Activated naive CD8-positive, alpha-beta T cell (primary cell): ENCODE data around the gene ANGPTL2.

Experiments used
- H3K27ac Mint-ChIP-seq: one replicate; pipeline ENCODE4 v1.8.0; 2021; ENCODE audit warnings: mixed read lengths
- H3K27me3 Mint-ChIP-seq: one replicate; pipeline ENCODE4 v1.8.0; 2021; ENCODE audit warnings: mixed read lengths
- H3K36me3 Mint-ChIP-seq: one replicate; pipeline ENCODE4 v1.8.0; 2021; ENCODE audit warnings: mixed read lengths
- H3K4me1 Mint-ChIP-seq: one replicate; pipeline ENCODE4 v1.8.0; 2021; ENCODE audit warnings: low read depth, mixed read lengths
- H3K4me3 Mint-ChIP-seq: one replicate; pipeline ENCODE4 v1.8.0; 2021; ENCODE audit warnings: mild to moderate bottlenecking, mixed read lengths
- H3K9me3 Mint-ChIP-seq: one replicate; pipeline ENCODE4 v1.8.0; 2021; ENCODE audit warnings: low read depth, mixed read lengths

Gene ANGPTL2

GRCh38 chr9:127075624-127076372, 46.6 kb downstream of the ANGPTL2 start:
- peaks cover 7% of the 10 kb centered on the region for H3K9me3 Mint-ChIP-seq
- no peak overlapping the region for H3K27ac Mint-ChIP-seq
- no peaks in the 10 kb centered on the region for H3K27me3 Mint-ChIP-seq
- H3K36me3 Mint-ChIP-seq, result peaks cover 26% of the 10 kb centered on the region
- no peak overlapping the region for H3K4me3 Mint-ChIP-seq
- H3K4me1 Mint-ChIP-seq, result no peaks in the 10 kb centered on the region

GRCh38 chr9:127074561-127075548, 47.6 kb downstream of the ANGPTL2 start:
- H3K36me3 Mint-ChIP-seq, result peaks cover 27% of the 10 kb centered on the region
- H3K4me1 Mint-ChIP-seq, result no peaks in the 10 kb centered on the region
- H3K27me3 Mint-ChIP-seq, result no peaks in the 10 kb centered on the region
- no peak overlapping the region for H3K27ac Mint-ChIP-seq
- H3K4me3 Mint-ChIP-seq, result no peak overlapping the region
- peaks cover 7% of the 10 kb centered on the region for H3K9me3 Mint-ChIP-seq

DNA sequence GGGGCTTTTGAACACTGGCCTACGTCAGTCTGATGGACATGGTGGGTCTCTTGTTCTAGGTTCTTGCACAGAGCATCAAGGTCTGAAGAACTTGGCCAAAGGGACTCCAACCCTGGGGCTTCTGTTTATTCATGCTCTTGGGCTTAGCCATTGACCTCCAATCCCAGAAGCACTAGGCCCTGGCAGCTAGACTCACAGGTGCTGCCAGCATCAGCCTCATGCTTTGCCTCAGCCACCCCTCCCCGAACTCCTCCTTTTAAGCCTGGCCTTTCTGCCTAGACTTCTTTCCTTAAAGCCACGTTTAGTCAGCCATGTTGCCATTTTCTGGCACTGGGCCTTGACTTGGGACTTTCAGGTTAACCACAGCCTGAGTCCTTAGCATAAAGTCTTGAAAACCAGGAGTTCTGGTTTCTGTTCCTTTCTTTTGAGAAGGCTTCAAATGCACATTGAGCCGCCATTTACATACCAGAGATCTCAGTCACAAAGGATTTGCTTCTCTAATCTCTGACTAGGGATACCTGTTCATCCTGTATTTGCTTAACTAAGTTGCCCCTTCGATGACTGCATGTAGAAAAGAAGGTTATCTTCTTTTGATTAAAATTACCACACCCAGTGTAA, 54.7 kb downstream of the ANGPTL2 start:
- H3K27me3 Mint-ChIP-seq, result no peaks in the 10 kb centered on the region
- H3K9me3 Mint-ChIP-seq, result peaks cover 7% of the 10 kb centered on the region
- no peak overlapping the region for H3K4me3 Mint-ChIP-seq
- peaks cover 19% of the 10 kb centered on the region for H3K36me3 Mint-ChIP-seq
- H3K4me1 Mint-ChIP-seq, result no peaks in the 10 kb centered on the region
- H3K27ac Mint-ChIP-seq, result no peak overlapping the region

DNA sequence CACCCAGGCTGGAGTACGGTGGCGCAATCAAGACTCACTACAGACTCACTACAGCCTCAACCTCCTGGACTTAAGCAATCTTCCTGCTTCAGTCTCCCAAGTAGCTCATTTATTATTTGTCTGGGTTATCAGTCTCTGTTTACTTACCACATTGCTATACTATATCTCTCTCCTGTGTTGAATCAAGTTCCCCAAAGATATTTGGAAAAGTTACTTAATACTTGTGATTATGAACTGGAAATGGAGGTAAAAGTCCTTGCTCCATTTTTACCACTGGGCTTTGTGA, 55.6 kb downstream of the ANGPTL2 start:
- no peaks in the 10 kb centered on the region for H3K4me1 Mint-ChIP-seq
- no peak overlapping the region for H3K4me3 Mint-ChIP-seq
- peaks cover under 1% of the 10 kb centered on the region for H3K9me3 Mint-ChIP-seq
- no peak overlapping the region for H3K27ac Mint-ChIP-seq
- H3K27me3 Mint-ChIP-seq, result no peaks in the 10 kb centered on the region
- H3K36me3 Mint-ChIP-seq, result peaks cover 17% of the 10 kb centered on the region

DNA sequence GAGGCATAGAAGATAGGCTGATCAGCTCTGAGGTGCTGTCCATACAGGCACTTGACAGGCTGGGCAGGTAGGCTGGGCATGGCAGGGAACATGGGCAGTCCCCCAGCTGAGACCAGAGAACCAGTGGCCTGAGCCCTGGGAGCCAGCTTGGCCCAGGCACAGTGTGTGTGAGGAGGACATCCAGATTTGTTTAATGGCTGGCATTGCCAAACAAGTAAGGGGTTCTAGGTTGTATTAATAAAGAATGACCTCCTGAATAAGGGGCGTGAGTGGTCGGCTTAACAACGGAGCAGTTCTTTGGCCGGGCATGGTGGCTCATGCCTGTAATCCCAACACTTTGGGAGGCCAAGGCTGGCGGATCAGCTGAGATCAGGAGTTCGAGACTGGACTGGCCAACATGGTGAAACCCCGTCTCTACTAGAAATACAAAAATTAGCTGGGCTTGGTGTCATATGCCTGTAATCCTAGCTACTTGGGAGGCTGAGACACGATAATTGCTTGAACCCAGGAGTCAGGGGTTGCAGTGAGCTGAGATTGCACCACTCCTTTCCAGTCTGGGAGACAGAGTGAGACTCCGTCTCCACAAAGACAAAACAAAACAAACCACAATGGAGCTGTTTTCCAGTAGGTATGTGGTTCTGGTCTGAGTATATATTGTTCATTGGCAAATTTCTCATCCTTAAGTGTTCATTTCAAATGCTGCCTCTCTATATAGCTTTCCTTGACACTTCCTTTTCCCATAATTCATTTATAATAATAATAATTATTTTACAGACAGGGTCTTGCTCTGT, 56.2 kb downstream of the ANGPTL2 start:
- H3K27me3 Mint-ChIP-seq, result no peaks in the 10 kb centered on the region
- H3K9me3 Mint-ChIP-seq, result no peaks in the 10 kb centered on the region
- no peak overlapping the region for H3K4me3 Mint-ChIP-seq
- no peak overlapping the region for H3K27ac Mint-ChIP-seq
- no peaks in the 10 kb centered on the region for H3K4me1 Mint-ChIP-seq
- H3K36me3 Mint-ChIP-seq, result peaks cover 17% of the 10 kb centered on the region

DNA sequence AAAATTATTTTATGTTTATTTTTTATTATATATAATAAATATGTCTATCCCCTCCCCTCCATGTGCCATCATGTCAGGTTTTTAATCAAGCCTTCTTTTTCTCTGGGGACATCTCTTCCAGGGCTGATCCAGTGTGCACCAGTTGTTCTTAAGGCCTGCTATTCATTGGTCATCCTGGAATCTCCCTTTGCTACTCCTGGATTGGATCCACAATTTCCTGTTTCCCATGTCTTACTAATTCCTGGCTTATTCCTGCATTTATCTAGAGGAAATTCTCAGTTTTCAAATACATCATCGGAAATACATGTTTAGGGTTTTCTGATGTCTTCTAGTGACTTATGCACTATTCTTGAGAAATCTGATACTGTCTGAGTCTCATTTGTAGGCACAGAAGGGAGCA, 56.8 kb downstream of the ANGPTL2 start:
- peaks cover 19% of the 10 kb centered on the region for H3K36me3 Mint-ChIP-seq
- no peaks in the 10 kb centered on the region for H3K9me3 Mint-ChIP-seq
- no peaks in the 10 kb centered on the region for H3K4me1 Mint-ChIP-seq
- no peak overlapping the region for H3K4me3 Mint-ChIP-seq
- H3K27ac Mint-ChIP-seq, result no peak overlapping the region
- no peaks in the 10 kb centered on the region for H3K27me3 Mint-ChIP-seq

DNA sequence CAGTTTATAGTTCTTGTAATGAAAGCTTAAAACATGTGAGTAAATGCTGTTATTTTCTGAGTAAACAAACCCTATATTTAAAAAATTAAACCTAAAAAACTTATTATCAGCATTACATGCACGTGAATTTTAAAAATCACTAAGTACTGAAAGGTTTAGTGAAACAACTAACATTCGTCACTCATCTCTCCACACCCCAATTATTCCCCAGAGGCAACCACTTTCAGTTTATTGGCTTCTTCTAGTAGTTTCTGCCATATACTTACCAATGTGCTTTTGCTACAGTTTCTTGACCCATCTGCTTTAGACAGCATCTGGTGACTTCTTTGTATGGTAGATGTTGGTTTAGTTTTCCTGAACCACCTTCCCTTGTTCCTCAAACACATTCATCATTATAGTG, 58.1 kb downstream of the ANGPTL2 start:
- no peaks in the 10 kb centered on the region for H3K27me3 Mint-ChIP-seq
- H3K36me3 Mint-ChIP-seq, result peaks cover 19% of the 10 kb centered on the region
- no peak overlapping the region for H3K4me3 Mint-ChIP-seq
- no peaks in the 10 kb centered on the region for H3K9me3 Mint-ChIP-seq
- no peaks in the 10 kb centered on the region for H3K4me1 Mint-ChIP-seq
- no peak overlapping the region for H3K27ac Mint-ChIP-seq

DNA sequence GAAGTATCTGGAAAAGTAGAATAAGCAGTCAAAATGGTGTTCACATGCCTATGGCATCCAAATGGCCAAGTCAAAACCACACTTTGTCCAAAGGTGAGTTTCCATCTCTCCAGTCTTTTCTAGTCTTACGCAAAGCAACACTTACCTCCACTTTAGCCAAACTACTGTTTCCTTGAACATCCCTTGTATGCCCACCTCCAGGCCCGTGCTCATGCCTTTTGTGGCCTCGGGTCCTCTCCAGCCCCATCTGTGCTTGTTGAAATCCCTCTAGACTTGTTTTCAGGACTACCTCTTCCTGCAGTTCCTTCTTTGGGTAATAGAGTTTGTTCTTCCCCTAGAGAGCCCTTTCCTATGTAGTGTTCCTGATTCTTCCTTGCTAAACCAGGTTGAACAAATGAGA, 61.0 kb downstream of the ANGPTL2 start:
- Mint-ChIP-seq H3K36me3 (peaks cover 12% of the 10 kb centered on the region), H3K4me1 (no peaks in the 10 kb centered on the region), H3K27ac (no peak overlapping the region), H3K9me3 (no peaks in the 10 kb centered on the region), H3K27me3 (no peaks in the 10 kb centered on the region), H3K4me3 (no peak overlapping the region)

DNA sequence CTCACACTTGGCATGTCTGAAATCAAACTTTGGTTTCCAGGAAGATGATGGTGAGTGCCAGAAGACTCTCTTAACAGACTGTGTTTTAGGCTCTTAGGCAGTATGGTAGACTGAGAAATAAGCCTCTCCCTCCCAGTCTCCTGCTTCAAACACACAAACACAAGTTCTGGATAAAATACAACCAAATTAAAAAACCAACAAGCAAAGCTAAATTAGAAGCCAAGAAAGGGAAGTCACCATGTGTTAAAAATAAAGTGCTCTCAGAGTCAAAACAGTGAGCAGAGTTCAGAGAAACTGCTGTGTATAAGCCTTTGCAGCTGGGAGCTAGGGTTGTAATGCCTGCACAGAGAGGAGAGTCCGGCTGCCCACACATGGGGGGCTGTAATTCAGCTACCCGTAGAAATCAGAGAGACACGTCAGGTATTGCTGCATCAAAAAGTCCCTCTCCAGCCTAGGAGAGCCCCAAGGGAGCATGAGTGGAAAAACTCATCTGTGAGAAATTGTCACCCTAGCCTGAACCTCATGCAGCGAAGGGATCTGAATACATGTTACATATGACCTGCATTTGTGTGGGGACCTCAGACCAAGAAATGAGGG, 62.6 kb downstream of the ANGPTL2 start:
- Mint-ChIP-seq H3K36me3 (peaks cover 12% of the 10 kb centered on the region), H3K27ac (no peak overlapping the region), H3K4me3 (no peak overlapping the region), H3K27me3 (no peaks in the 10 kb centered on the region), H3K4me1 (no peaks in the 10 kb centered on the region), H3K9me3 (no peaks in the 10 kb centered on the region)

- Mint-ChIP-seq H3K4me3 (no peak overlapping the region), H3K36me3 (peaks cover 12% of the 10 kb centered on the region), H3K9me3 (no peaks in the 10 kb centered on the region), H3K27me3 (no peaks in the 10 kb centered on the region), H3K27ac (no peak overlapping the region), H3K4me1 (no peaks in the 10 kb centered on the region)
Measured at GRCh38 chr9:127059030-127059429, 63.4 kb downstream of the ANGPTL2 start.

DNA sequence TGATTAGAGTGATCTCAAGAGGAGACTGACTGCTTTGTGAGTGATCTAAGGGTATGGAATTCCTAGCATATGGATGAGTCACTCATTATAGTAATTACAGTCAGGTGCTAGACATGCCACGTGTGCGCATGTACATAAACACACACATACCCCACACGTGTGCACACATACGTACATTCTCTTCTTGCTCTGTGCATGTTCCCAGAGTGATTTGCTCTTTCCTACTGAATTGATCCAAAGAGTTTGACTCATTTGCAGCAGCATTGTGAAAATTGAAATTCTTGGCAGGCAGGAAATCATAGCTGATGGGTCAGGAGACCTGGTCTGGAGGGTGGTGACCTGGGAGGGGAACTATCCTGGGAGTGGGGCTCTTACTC, 63.8 kb downstream of the ANGPTL2 start:
- H3K36me3 Mint-ChIP-seq, result peaks cover 15% of the 10 kb centered on the region
- H3K9me3 Mint-ChIP-seq, result no peaks in the 10 kb centered on the region
- no peak overlapping the region for H3K4me3 Mint-ChIP-seq
- no peak overlapping the region for H3K27ac Mint-ChIP-seq
- no peaks in the 10 kb centered on the region for H3K4me1 Mint-ChIP-seq
- no peaks in the 10 kb centered on the region for H3K27me3 Mint-ChIP-seq

DNA sequence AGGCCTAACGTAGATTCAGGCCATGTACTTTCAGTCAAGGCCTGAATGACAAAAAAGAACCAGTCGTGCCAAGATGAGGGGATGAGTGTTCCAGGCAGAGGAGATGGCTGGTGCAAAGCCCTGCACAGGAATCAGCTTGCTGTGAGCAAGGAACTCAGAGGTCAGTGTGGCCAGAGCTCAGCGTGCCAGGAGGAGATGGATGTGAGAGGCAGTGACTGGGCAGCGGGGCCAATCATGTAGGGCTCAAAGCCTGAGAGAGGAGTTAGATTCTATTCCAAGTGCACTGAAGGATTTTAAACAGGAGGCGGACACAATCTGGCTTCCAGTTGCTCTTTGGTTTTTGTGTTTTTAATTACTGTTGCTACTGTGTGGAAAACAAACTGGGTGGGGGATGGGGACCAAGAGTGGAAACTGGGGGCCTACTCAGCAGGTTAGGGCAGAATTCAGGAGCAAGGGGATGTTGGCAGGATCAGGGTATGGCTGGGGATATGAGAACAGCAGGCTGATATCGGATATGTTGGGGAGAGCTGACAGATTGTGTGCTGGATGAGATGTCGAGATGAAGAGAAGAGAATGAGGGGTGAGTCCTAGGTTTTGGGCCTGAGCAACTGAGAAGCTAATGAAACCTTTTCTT, 64.3 kb downstream of the ANGPTL2 start:
- Mint-ChIP-seq H3K27ac (no peak overlapping the region), H3K4me1 (no peaks in the 10 kb centered on the region), H3K27me3 (no peaks in the 10 kb centered on the region), H3K4me3 (no peak overlapping the region), H3K36me3 (peaks cover 17% of the 10 kb centered on the region), H3K9me3 (no peaks in the 10 kb centered on the region)

GRCh38 chr9:127056446-127056845, 66.0 kb downstream of the ANGPTL2 start:
- Mint-ChIP-seq H3K27ac (no peak overlapping the region), H3K4me1 (no peaks in the 10 kb centered on the region)

More at GRCh38 chr9:127056446-127056845, 66.0 kb downstream of the ANGPTL2 start:
- Mint-ChIP-seq H3K27me3 (no peaks in the 10 kb centered on the region), H3K36me3 (peaks cover 14% of the 10 kb centered on the region), H3K9me3 (no peaks in the 10 kb centered on the region), H3K4me3 (no peak overlapping the region)
